GM12801 (cell line): Measurements from ENCODE around the gene GRIA1.

Experiments used
- TF ChIP-seq, protein P1 (sequence below): IDR thresholded peaks from one replicate; pipeline ENCODE4 v1.5.1; 2011; ENCODE audit warnings: control low read depth; ENCODE audit not compliant: insufficient read length; ENCODE audit errors: extremely low read depth

Gene GRIA1

GRCh38 chr5:153623124-153623523, 132.7 kb downstream of the GRIA1 start:
- TF ChIP-seq, protein P1, sequence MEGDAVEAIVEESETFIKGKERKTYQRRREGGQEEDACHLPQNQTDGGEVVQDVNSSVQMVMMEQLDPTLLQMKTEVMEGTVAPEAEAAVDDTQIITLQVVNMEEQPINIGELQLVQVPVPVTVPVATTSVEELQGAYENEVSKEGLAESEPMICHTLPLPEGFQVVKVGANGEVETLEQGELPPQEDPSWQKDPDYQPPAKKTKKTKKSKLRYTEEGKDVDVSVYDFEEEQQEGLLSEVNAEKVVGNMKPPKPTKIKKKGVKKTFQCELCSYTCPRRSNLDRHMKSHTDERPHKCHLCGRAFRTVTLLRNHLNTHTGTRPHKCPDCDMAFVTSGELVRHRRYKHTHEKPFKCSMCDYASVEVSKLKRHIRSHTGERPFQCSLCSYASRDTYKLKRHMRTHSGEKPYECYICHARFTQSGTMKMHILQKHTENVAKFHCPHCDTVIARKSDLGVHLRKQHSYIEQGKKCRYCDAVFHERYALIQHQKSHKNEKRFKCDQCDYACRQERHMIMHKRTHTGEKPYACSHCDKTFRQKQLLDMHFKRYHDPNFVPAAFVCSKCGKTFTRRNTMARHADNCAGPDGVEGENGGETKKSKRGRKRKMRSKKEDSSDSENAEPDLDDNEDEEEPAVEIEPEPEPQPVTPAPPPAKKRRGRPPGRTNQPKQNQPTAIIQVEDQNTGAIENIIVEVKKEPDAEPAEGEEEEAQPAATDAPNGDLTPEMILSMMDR, result no peak

DNA sequence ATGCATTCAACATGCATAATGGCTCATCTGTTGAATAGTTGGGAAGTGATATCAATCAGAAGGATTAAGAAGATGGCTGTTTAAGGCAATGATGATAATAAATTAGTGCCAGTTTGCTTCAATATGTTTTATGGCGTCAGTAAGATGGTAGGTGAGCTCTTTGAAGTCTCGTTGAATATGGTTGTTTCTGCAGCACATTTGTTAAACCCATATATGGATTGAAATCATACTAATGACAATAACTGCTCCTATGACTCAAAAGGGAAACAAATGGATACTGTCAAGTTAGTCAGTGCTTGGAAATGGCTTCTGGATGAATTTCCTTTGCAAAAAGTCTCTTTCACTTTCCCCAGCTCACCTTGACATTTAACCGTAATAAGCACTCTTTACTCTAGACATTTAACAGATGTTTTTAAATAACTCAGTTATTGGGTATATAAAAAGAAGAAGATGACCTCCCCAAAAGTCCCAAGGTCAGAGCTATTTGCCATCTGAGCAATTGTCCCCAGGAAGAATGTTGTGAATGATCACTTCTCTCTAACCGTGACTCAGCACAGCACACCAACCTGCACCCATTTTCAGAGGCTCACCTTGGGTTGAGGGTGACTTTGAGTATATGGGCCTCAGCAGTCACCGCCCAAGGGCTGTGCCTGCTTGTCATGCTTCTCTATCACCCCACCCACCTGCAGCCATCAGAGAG, 133.4 kb downstream of the GRIA1 start:
- TF ChIP-seq, protein P1, result no peak

- TF ChIP-seq, protein P1, result no peak
These were observed 133.9 kb downstream of the GRIA1 start for GRCh38 chr5:153624451-153624765.

DNA sequence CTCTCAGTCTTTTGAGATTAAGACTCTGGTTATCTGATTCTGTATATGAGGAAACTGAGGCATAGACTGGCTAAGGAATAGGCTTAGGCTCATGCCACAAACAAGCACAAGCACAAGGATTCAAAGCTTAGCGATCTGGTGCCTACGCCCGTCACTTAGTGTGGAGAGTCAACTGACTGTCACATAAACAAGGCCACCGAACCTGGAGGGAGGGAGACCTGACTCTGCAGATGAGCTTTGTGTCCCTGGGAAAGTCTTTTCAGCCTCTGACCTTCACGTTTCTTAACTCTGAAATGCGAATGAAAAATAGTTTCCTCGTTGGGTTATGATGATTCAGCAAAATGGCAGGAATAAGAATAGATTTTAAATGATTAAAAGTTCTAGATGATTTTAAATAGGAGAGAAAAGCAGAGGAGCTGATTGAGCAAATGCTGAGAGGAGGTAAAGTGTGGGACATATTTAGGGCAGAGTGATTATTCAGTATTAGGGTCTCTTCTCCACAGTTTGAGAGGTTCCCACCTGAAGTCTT, 135.4 kb downstream of the GRIA1 start:
- TF ChIP-seq, protein P1, result no peak

DNA sequence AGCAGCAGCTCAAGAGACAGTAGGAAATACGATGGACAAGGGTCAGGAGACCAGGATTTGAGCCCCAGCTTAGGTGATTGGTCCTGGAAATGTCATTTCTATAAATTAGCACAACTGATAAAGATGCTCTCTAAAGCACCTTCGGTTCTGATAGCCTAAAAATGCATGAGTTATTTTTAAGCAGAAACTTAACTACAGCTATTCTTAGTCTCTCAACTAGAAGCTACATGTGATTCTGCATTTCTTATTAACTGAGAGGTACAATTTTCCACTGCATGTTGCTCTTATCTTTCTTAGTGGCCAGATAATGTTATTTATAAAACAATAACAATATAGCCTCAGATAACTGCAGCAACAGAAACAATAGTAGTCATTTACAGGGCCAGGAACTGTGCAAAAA, 136.4 kb downstream of the GRIA1 start:
- TF ChIP-seq, protein P1, result no peak

GRCh38 chr5:153629027-153629895, 138.8 kb downstream of the GRIA1 start:
- TF ChIP-seq, protein P1, result no peak

DNA sequence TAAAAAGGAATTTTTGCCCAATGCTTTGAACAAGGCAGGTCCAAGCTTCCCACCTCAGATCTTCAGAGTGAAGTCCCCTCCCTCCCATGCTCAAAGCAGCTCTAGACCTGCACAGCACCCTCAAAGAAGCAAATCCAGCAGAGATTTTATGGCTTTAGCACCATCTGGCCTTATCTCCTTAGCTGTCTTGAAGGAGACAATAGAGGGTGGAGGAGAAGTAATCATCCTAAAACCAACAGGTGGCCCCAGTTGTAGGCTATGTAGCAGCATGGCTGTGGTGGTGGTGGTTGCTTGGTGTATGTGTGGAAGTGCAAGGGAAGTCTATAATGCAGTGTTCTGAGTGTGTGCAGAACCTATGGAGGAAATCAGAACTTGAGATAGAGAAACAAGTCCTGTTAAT, 140.1 kb downstream of the GRIA1 start:
- TF ChIP-seq, protein P1, result no peak
